G401.6 (cell line): ENCODE results near the gene CNNM3.

Source experiments
- FAIRE-seq: peaks from 2 replicates; lab custom pipeline; 2012; peaks lifted over from hg19 to GRCh38; lab: Jason Lieb, UNC

Gene CNNM3

GRCh38 chr2:96819128-96819875 lies 3.2 kb downstream of the CNNM3 start:
- FAIRE-seq = no peak

GRCh38 chr2:96819876-96820511 lies 3.9 kb downstream of the CNNM3 start:
- no peak for FAIRE-seq

GRCh38 chr2:96821113-96821675 lies 5.1 kb downstream of the CNNM3 start:
- no peak for FAIRE-seq

GRCh38 chr2:96822786-96823185 lies 6.7 kb downstream of the CNNM3 start:
- FAIRE-seq = no peak

GRCh38 chr2:96823198-96823597 lies 7.1 kb downstream of the CNNM3 start:
- FAIRE-seq = no peak

- no peak for FAIRE-seq
Observed at GRCh38 chr2:96824079-96824870, 8.2 kb downstream of the CNNM3 start.

DNA sequence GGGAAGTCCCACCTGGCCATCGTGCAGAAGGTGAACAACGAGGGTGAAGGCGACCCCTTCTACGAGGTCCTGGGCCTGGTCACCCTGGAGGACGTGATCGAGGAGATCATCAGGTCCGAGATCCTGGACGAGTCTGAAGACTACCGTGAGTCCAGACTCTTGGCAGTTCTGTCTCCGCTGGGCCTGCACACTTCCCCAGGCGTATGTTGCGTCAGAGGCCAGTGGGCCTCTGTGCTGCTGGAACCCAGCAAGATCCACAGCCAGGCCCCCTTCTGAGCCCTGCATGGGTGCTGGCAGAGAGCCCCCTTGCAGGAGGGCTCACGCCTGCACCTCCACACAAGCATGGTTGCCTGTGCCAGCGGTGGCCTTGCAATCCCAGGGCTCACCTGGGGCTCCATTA lies 9.0 kb downstream of the CNNM3 start:
- no peak for FAIRE-seq

DNA sequence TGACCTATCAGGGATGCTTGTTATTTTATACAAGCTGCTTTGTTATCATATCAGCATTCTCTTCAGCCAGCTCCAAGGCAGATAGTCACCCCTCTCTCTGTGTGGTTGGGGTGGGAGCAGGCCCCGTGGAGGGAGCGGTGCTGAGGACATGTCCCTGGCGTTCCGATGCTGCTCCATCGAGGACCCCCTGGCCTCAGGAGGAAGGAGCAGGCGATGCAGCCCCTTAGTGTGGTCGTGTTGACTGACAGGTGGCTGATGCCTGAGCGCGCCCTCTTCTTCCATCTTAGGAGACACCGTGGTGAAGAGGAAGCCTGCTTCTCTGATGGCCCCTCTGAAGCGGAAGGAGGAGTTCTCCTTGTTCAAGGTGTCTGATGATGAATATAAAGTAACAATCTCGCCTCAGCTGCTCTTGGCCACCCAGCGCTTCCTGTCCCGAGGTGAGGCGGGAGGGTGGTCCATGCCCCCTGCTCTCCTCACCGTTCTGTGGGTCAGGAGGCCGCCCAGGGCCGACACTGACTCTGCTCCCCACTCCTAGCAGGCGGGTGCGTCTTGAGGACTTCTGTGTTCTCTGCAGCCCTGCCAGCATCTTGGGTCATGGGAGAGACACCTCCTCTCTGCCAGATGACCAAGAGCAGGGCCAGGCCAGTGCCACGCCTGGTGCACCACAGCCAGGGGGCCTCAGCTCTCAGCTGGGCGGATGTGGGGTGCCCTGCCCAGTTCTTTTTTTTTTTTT lies 10.6 kb downstream of the CNNM3 start:
- no peak for FAIRE-seq

DNA sequence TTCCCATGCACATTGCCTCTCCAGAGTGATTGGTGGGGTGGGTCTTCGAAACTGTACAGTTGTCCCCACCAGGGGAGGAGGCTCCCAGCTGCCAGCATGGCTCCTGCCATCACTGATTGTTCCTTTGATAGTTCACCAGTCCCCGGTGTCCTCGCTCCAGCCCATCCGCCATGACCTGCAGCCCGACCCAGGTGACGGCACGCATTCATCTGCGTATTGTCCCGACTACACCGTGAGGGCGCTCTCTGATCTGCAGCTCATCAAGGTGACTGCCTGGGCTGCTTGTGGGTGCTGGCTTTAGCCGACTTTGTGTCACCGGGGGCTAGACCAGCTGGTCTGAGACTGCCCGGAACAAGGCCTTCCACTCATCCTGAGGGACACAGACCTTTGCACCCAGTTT lies 12.4 kb downstream of the CNNM3 start:
- no peak for FAIRE-seq

DNA sequence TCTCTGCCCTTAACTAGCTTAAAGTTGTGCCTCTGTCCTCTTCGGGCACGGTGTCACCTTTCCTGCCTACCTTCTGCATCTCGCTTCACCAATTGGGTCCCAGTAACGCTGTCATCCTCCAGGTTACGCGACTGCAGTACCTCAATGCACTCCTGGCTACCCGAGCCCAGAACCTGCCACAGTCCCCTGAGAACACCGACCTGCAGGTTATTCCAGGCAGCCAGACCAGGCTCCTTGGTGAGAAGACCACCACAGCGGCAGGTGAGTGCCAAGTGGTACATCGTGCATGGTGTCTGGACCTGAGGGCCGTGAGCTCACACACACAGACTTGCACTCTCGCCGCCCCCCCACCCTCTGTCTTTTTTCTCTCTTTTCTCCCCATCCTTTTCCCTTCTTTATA lies 12.8 kb downstream of the CNNM3 start:
- FAIRE-seq = no peak

- FAIRE-seq = no peak
Observed at GRCh38 chr2:96830044-96830562, 14.0 kb downstream of the CNNM3 start.

- FAIRE-seq = no peak
Observed at GRCh38 chr2:96831679-96832078, 15.6 kb downstream of the CNNM3 start.

DNA sequence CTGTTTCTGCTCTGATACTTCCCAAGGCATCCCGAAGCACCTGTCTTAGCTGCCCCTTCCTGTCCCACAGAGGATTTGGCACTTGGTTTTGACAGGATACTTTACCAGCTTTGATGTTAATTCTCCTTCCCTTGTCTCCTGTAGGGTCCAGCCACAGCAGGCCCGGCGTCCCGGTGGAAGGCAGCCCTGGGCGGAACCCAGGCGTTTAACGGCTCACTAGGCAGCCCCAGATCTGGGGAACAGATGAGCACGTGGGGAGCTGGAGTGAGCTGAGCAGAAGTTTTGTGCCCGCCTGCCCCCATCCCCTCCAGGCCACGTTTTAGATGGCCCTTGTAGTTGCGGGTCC lies 16.3 kb downstream of the CNNM3 start:
- FAIRE-seq = no peak

- no peak for FAIRE-seq
Observed at GRCh38 chr2:96832754-96833507, 16.9 kb downstream of the CNNM3 start.

GRCh38 chr2:96835830-96836229 lies 19.8 kb downstream of the CNNM3 start:
- FAIRE-seq = no peak

- FAIRE-seq = no peak
Observed at GRCh38 chr2:96837575-96837974, 21.5 kb downstream of the CNNM3 start.

- FAIRE-seq = no peak
Observed at GRCh38 chr2:96838345-96839292, 22.6 kb downstream of the CNNM3 start.

- FAIRE-seq = no peak
Observed at GRCh38 chr2:96839293-96839874, 23.3 kb downstream of the CNNM3 start.
